H9 (cell line): ENCODE results near the gene CALHM3. TPM values are rescaled to one million over a fixed set of nuclear protein-coding genes. Genes with fewer than 3 reads are reported as not detected.
A peak's percentile ranks its signal among the peaks of the same experiment; 100 is the strongest.

Source experiments
- DNase-seq: peaks from one replicate; pipeline ENCODE4 v3.0.0-alpha.2; 2017
- H2AFZ ChIP-seq: one replicate; pipeline ENCODE4 v1.6.1; 2013; ENCODE audit warnings: mild to moderate bottlenecking, low read length, control low read depth, moderate library complexity
- H2AK5ac ChIP-seq: 2 replicates; pipeline ENCODE4 v1.6.1; 2013; ENCODE audit warnings: low read length, control low read depth, mixed read lengths; ENCODE audit not compliant: insufficient read length
- H2BK120ac ChIP-seq: one replicate; pipeline ENCODE4 v1.6.1; 2013; ENCODE audit warnings: low read depth, mild to moderate bottlenecking, low read length, control low read depth, inconsistent platforms; ENCODE audit not compliant: poor library complexity, severe bottlenecking
- H2BK12ac ChIP-seq: 2 replicates; pipeline ENCODE4 v1.6.1; 2013; ENCODE audit warnings: low read length, control low read depth, mixed read lengths, low read depth; ENCODE audit not compliant: insufficient read length
- H2BK15ac ChIP-seq: 2 replicates; pipeline ENCODE4 v1.6.1; 2013; ENCODE audit warnings: low read depth, low read length, control low read depth
- H2BK20ac ChIP-seq: one replicate; pipeline ENCODE4 v1.6.1; 2013; ENCODE audit warnings: low read depth, mild to moderate bottlenecking, low read length, control low read depth, inconsistent platforms; ENCODE audit not compliant: poor library complexity, severe bottlenecking
- H2BK5ac ChIP-seq: 2 replicates; pipeline ENCODE4 v1.6.1; 2013; ENCODE audit warnings: low read length, control low read depth, mixed read lengths; ENCODE audit not compliant: insufficient read length
- H3K14ac ChIP-seq: 2 replicates; pipeline ENCODE4 v1.6.1; 2013; ENCODE audit warnings: low read length, control low read depth; ENCODE audit not compliant: insufficient read depth
- H3K18ac ChIP-seq: 2 replicates; pipeline ENCODE4 v1.6.1; 2013; ENCODE audit warnings: low read depth, mild to moderate bottlenecking, mixed read lengths, low read length, control low read depth; ENCODE audit not compliant: insufficient read length
- H3K23ac ChIP-seq: 2 replicates; pipeline ENCODE4 v1.6.1; 2013; ENCODE audit warnings: low read length, control low read depth, mixed read lengths, low read depth; ENCODE audit not compliant: insufficient read length
- H3K23me2 ChIP-seq: 2 replicates; pipeline ENCODE4 v1.6.1; 2013; ENCODE audit warnings: low read depth, mild to moderate bottlenecking, mixed read lengths, low read length, control low read depth; ENCODE audit not compliant: insufficient read length, poor library complexity, severe bottlenecking
- H3K27ac ChIP-seq: 2 replicates; pipeline ENCODE4 v1.5.1; 2013; ENCODE audit warnings: low read length, control low read depth, mixed read lengths, low read depth; ENCODE audit not compliant: insufficient read length
- H3K27me3 ChIP-seq: 2 replicates; pipeline ENCODE4 v1.6.1; 2013; ENCODE audit warnings: low read length, control low read depth, inconsistent platforms; ENCODE audit not compliant: insufficient read depth
- H3K4ac ChIP-seq: 2 replicates; pipeline ENCODE4 v1.6.1; 2013; ENCODE audit warnings: low read depth, mild to moderate bottlenecking, control low read depth, inconsistent platforms, low read length, moderate library complexity
- H3K4me1 ChIP-seq: 2 replicates; pipeline ENCODE4 v1.6.1; 2013; ENCODE audit warnings: low read length, control low read depth, inconsistent platforms; ENCODE audit not compliant: insufficient read depth
- H3K4me2 ChIP-seq: 2 replicates; pipeline ENCODE4 v1.6.1; 2013; ENCODE audit warnings: low read length, control low read depth, mixed read lengths; ENCODE audit not compliant: insufficient read length, insufficient read depth
- H3K56ac ChIP-seq: 2 replicates; pipeline ENCODE4 v1.6.1; 2013; ENCODE audit warnings: low read depth, mild to moderate bottlenecking, mixed read lengths, low read length, control low read depth; ENCODE audit not compliant: insufficient read length
- H3K79me1 ChIP-seq: 2 replicates; pipeline ENCODE4 v1.6.1; 2013; ENCODE audit warnings: low read depth, mild to moderate bottlenecking, moderate library complexity, low read length, control low read depth, inconsistent platforms; ENCODE audit not compliant: insufficient read depth, poor library complexity, severe bottlenecking
- H3K79me2 ChIP-seq: 2 replicates; pipeline ENCODE4 v1.6.1; 2013; ENCODE audit warnings: low read length, control low read depth, inconsistent platforms; ENCODE audit not compliant: insufficient read depth
- H3K9ac ChIP-seq: 2 replicates; pipeline ENCODE4 v1.6.1; 2013; ENCODE audit warnings: low read length, control low read depth, mixed read lengths; ENCODE audit not compliant: insufficient read length; ENCODE audit errors: extremely low read depth
- H3K9me3 ChIP-seq: one replicate; pipeline ENCODE4 v1.6.1; 2013; ENCODE audit warnings: low read depth, low read length, inconsistent platforms; ENCODE audit not compliant: control insufficient read depth
- H3T11ph ChIP-seq: one replicate; pipeline ENCODE4 v1.6.1; 2013; ENCODE audit warnings: mild to moderate bottlenecking, low read length, control low read depth, inconsistent platforms
- H4K20me1 ChIP-seq: one replicate; pipeline ENCODE4 v1.6.1; 2013; ENCODE audit not compliant: control insufficient read depth, insufficient read length, insufficient read depth
- H4K5ac ChIP-seq: 2 replicates; pipeline ENCODE4 v1.6.1; 2013; ENCODE audit warnings: low read depth, mild to moderate bottlenecking, mixed read lengths, low read length, control low read depth; ENCODE audit not compliant: insufficient read length
- H4K8ac ChIP-seq: replicated peaks from 2 replicates; pipeline ENCODE4 v1.6.1; 2013; ENCODE audit warnings: low read length, control low read depth, mixed read lengths, low read depth; ENCODE audit not compliant: insufficient read length
- H4K91ac ChIP-seq: 2 replicates; pipeline ENCODE4 v1.6.1; 2013; ENCODE audit warnings: low read depth, mild to moderate bottlenecking, moderate library complexity, mixed read lengths, low read length, control low read depth; ENCODE audit not compliant: insufficient read length
- H3K27ac Mint-ChIP-seq, 3 experiments: 2 replicates in 2 of 3; 3 replicates in 1 of 3; pipeline ENCODE4 v1.8.0; 2020 to 2021; ENCODE audit warnings: mixed read lengths in 3 of 3, mild to moderate bottlenecking in 1 of 3, moderate library complexity in 1 of 3
- H3K27me3 Mint-ChIP-seq: 2 replicates; pipeline ENCODE4 v1.8.0; 2021; ENCODE audit warnings: low read depth, mild to moderate bottlenecking, moderate library complexity, mixed read lengths
- H3K36me3 Mint-ChIP-seq, 3 experiments: 2 replicates in 2 of 3; 3 replicates in 1 of 3; pipeline ENCODE4 v1.8.0; 2020 to 2021; ENCODE audit warnings: low read depth in 3 of 3, mixed read lengths in 3 of 3; ENCODE audit not compliant: insufficient read depth in 1 of 3
- H3K4me1 Mint-ChIP-seq, 2 experiments: 2 replicates each; pipeline ENCODE4 v1.8.0; 2020; ENCODE audit warnings: mixed read lengths in 2 of 2
- H3K4me3 Mint-ChIP-seq, 2 experiments: 2 replicates in 1 of 2; 3 replicates in 1 of 2; pipeline ENCODE4 v1.8.0; 2020 to 2021; ENCODE audit warnings: mild to moderate bottlenecking in 2 of 2, mixed read lengths in 2 of 2, moderate library complexity in 1 of 2
- H3K9me3 Mint-ChIP-seq, 2 experiments: 2 replicates in 1 of 2; 3 replicates in 1 of 2; pipeline ENCODE4 v1.8.0; 2020; ENCODE audit warnings: mild to moderate bottlenecking in 2 of 2, mixed read lengths in 2 of 2, moderate library complexity in 1 of 2
- WGBS: extraction: QIAGEN DNeasy Blood & Tissue Kit; methylation state at CpG from one replicate; pipeline ENCODE4 v1.1.7; 2013; ENCODE audit warnings: missing lambda C conversion rate, low lambda C conversion rate, mixed read lengths; ENCODE audit not compliant: insufficient read length; ENCODE audit errors: extremely low coverage; 5-methylcytosine and 5-hydroxymethylcytosine counted together
- total RNA-seq: library from RNA; stranded (reverse); gene quantifications from 2 replicates; pipeline ENCODE4 v1.2.1, GENCODE V29; 2021
- TF ChIP-seq, protein P1 (sequence below): fragments of 200-600 bp; sonication (generic); conservative IDR thresholded peaks from 3 replicates; pipeline ENCODE4 v1.8.0; 2021; ENCODE audit warnings: antibody characterized with exemption, mild to moderate bottlenecking

The CALHM3 gene
- total RNA-seq, 1 experiment from 2014 or later, result not detected

DNA sequence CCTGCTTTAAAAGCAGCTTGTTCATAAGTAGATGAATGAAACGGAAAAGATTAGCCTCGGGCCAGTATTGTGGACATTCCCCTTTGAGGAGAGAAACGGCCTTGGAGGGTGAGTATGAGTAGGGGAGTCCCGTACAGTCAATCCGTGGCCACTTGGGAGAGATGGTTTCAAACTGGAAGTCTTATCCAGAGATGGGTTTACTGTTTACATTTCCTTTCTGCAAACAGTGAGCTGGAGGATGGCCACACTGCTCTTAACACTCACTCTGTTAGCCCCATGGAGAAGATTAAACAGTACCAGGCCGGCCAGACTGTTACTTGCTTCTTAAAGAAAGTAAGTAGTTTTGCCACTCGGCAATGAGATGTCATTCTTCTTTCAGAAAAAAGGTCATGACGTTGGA lies 47.1 kb downstream of the CALHM3 start:
- Histone ChIP-seq H3K79me2 (no peaks in the 10 kb centered on the region; the same call in 1 of the 2 replicates), H4K91ac (no peak overlapping the region), H3K23ac (no peak overlapping the region), H2BK20ac (no peak overlapping the region), H3K9me3 (no peaks in the 10 kb centered on the region), H3K79me1 (no peaks in the 10 kb centered on the region), H3K4ac (no peak overlapping the region), H3K4me1 (no peaks in the 10 kb centered on the region), H3T11ph (no peak overlapping the region), H2AK5ac (no peak overlapping the region), H2BK120ac (no peak overlapping the region), H3K14ac (no peak overlapping the region), H2BK5ac (no peak overlapping the region), H3K27me3 (no peaks in the 10 kb centered on the region), H3K23me2 (no peaks in the 10 kb centered on the region), H4K20me1 (no peaks in the 10 kb centered on the region), H2AFZ (no peak overlapping the region), H3K18ac (no peak overlapping the region), H2BK15ac (no peak overlapping the region), H2BK12ac (no peak overlapping the region), H4K5ac (no peak overlapping the region), H3K56ac (no peak overlapping the region), H3K9ac (no peak overlapping the region), H3K4me2 (no peak overlapping the region), H4K8ac (no peak overlapping the region), H3K27ac (no peak overlapping the region)
- DNase-seq, result no peak
- peaks cover 40 to 96% (median 82%) of the 10 kb centered on the region in 3 experiments for H3K36me3 Mint-ChIP-seq
- 0 out of 7 replicates have a peak overlapping the region, but pooled peaks of 1 of the 3 experiments have one; percentile 40 for H3K27ac Mint-ChIP-seq
- TF ChIP-seq, protein P1, sequence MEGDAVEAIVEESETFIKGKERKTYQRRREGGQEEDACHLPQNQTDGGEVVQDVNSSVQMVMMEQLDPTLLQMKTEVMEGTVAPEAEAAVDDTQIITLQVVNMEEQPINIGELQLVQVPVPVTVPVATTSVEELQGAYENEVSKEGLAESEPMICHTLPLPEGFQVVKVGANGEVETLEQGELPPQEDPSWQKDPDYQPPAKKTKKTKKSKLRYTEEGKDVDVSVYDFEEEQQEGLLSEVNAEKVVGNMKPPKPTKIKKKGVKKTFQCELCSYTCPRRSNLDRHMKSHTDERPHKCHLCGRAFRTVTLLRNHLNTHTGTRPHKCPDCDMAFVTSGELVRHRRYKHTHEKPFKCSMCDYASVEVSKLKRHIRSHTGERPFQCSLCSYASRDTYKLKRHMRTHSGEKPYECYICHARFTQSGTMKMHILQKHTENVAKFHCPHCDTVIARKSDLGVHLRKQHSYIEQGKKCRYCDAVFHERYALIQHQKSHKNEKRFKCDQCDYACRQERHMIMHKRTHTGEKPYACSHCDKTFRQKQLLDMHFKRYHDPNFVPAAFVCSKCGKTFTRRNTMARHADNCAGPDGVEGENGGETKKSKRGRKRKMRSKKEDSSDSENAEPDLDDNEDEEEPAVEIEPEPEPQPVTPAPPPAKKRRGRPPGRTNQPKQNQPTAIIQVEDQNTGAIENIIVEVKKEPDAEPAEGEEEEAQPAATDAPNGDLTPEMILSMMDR, result no peak
- no peaks in the 10 kb centered on the region for H3K4me1 Mint-ChIP-seq
- no peaks in the 10 kb centered on the region for H3K9me3 Mint-ChIP-seq
- no peaks in the 10 kb centered on the region for H3K27me3 Mint-ChIP-seq
- no CpG with 5 or more reads among the region's 8 CpGs for WGBS
- no peak overlapping the region for H3K4me3 Mint-ChIP-seq
